NCI-H146 (cell line): ENCODE measurements around the gene ARMH4.

Experiments
- DNase-seq: peaks from one replicate; lab custom pipeline; 2025; lab: John Stamatoyannopoulos, UW

ARMH4 gene

DNA sequence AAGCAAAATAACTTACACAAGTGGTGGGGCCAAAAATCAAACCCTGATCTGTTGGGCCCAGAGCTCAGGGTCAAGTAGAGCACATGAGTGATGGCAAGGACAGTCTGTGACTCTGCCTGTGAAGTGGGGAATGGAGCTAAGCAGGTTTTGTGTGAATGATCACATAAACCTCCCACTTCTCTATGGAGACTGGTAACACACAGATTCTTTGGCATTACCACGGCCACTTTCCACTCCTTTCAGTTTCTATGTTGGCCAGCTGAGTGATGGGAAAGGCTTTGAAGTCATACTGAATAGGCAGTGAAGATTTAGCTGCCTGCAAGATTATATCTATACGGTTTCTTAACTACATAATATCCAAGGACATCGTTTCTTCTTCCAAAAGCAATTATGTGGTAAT, 97.9 kb downstream of the ARMH4 start:
- no peak for DNase-seq

DNA sequence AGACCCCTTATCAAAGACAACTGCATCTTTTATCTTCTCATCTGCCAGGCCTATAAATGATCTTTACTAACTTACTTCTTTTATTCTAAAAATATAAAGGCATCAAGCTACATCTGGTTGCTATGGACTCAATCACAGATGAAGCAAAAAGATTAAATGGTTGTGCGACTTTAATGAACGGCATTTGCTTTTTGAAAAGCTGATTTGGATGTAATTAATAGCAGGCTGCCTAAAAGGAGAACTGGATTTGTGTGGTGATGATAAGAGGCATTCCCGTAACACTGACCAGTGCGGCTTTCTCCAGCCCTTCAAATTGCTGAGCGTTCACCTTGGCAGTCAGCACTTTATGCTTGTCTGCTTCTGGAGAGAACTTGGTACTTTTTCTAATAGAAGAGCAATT, 103.8 kb downstream of the ARMH4 start:
- DNase-seq = no peak

DNA sequence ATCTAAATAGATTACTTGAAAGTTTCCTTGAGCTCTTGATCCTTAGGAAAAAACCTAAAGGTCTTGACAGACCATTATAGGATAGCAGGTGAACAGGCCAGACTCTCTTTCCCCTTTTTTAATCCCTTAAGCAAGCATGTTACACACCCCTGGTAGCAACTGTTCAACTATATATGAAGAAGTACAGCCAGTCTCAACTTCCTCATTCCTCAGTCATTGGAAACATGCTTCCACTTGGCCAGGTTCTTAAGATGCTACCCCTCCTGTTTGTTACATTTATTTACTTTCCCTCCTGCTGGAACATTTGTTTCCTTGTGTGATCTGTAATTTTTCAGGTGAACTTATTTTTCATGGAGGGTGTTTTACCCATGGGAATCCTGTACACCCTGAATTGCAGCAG, 124.1 kb downstream of the ARMH4 start:
- DNase-seq = no peak

- DNase-seq = no peak
These were observed 125.0 kb downstream of the ARMH4 start for GRCh38 chr14:58026967-58027366.

DNA sequence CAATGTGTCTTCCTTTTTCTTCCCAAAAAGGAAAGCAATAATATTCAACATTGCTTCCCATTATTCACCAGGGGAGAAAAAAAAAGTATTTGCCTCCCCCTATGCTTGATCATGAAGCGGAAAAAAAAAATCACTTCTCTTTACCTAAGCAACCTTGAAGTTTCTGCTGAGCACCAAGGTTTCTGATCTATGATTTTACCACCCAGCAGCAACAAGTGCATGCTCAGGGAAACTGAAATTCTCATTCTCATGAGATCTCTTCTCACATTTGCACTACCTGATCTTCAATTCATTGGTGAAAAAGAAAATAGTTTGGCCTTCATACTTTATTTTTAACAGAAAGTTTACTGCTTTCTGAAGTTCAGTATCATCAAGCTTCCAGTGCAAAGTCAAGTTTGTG, 125.8 kb downstream of the ARMH4 start:
- no peak for DNase-seq

DNA sequence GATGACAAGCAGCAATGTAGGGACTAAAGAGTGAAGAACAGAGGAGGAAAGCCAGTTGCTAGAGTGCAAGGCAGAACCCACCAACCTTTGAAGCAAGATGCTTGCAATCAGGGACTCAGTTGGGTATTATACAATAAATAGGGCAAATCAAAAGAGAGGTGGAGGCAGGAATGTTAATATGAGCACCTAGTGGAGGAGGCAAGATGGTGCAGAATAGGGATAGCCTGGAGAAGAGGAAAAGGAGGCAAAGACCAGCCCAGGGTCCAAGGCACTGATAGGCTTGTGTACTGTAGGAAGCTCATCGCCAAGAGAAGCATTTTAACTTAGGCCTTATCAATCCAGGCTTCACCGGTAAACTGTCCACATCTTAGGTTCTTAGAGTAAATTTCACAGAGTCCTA, 137.2 kb downstream of the ARMH4 start:
- no peak for DNase-seq

- no peak for DNase-seq
These were observed 149.4 kb downstream of the ARMH4 start for GRCh38 chr14:58002618-58003017.

- no peak for DNase-seq
These were observed 152.0 kb downstream of the ARMH4 start for GRCh38 chr14:57999979-58000378.

GRCh38 chr14:57999471-57999870, 152.5 kb downstream of the ARMH4 start:
- DNase-seq = no peak

DNA sequence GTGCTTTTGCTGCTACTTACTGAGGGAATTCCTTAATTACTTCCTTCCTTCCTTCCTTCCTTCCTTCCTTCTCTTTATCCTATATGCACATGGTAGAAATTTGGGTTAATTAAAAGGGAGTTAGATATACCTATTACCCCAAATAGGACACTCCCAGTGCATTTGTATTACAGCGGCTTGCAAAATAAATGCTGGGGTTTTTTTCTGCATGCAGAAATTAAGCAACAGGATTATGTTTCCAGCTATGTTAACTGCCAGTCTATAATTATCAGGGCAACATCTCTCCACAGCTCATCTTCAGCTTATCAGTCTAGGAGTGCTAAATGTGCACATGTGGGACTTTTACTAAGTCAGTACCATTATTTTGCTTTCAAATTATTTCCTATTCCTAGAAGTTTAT, 153.2 kb downstream of the ARMH4 start:
- DNase-seq = no peak

DNA sequence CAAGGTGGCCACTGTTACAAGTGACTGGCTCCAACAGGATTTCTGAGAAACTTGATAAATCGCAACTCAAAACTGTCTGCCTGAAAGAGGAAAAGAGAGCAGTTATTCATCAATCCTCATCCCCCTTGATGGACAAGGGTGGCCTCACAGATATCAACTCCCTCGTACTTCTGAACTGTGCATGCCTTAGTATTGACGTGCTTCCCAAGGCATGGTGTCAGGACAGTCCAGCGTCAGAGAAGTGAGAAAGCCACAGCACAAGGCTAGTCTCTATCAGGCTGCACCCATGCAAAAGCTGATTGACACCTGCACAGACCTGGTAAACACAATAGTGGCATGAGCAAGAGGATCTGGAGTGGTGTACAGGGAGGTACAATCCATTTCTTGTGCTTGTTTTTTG, 160.7 kb downstream of the ARMH4 start:
- DNase-seq = no peak

DNA sequence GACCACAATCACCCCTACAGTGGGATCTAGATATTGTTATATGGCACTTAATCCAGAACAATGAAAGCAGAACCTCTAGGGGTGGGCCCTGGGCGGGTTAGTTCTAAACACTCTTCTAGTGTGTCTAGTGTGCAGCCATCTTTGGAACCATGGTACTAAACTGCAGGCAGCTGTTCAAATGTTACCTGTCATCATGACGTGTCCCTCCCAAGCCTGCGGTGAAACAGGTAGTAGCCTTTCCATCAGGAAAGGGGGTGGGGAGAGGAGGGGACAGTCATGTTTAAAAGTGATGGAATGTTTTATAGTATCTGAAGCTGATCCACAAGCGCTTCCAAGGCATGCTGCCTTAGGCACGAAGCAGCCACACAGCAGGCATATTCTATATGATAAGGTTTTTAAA, 163.6 kb downstream of the ARMH4 start:
- no peak for DNase-seq

DNA sequence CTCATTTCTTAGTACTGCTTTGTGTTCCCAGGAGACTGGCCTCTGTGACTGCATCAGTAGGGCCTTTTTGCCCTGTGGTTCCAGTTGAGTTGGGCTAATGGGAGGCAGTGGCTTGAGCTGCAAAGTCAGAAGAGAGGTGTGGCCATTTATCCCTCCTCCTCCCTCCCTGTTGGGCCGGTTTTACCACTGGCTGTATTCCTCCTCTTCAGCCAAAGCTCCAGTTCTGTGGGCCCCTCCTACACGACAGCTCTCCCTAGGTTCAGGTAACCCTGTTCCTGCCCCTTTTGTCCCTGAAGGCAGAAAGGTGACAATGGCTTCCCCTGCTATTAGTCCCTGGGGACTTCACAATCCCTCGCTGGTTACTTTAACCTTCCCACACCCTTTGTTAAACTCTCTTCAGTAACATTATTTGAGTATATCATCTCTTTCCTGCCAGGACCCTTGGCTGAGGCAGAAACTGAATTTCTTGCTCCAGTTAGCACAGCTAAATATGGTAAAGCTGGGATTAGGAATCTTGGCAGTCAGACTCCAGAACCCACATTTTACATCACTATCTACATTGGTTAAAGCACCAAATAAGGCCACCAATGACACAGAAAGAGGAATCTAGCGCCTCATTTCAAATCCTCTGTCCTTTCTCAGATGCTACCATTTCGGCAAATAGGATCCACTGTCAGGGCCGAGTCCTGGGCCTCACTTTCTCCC, 164.3 kb downstream of the ARMH4 start:
- DNase-seq = no peak

GRCh38 chr14:57987051-57987450, 165.0 kb downstream of the ARMH4 start:
- DNase-seq = no peak

DNA sequence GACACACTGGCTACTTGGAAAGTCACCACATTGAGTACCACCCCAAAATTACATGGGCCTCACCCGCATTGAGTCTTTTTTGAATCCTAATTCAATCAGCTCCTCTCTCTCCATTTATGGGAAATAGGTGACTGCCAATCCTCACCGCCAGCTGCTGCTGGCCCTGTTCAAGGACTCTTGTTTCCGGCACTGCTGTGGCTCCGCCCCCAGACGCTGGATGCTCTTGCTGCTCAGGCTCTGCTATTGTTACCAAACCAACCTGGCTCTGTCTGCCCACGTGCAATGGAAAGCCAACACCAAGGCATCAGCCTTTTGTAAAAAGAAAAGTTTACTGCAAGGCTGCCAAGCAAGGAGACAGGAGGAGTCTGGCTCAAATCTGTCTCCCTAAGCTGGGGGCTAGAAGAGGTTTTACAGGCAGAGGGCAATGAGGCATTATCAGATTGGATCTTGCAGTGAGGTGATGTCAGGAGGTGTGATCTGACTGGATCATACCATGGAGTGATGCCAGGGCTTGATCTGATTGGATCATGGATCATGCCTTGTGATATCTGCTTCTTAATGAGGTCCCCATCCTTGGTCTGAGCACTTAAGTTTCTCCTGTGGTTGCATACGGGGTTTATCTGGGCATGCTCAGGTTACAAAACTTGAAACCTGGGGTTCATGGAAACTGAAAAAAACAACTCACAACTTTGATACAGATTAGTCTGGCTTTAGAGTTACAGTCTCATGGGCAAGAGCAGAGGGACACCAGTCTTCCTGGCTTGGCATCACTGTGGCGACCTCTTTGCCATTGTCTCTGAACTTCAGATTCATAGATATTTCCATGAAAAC, 169.0 kb downstream of the ARMH4 start:
- peak; percentile 13 for DNase-seq

- DNase-seq = no peak
These were observed 170.0 kb downstream of the ARMH4 start for GRCh38 chr14:57981817-57982560.

GRCh38 chr14:57979376-57980048, 172.5 kb downstream of the ARMH4 start:
- no peak for DNase-seq

GRCh38 chr14:57976701-57977100, 175.3 kb downstream of the ARMH4 start:
- DNase-seq = no peak

DNA sequence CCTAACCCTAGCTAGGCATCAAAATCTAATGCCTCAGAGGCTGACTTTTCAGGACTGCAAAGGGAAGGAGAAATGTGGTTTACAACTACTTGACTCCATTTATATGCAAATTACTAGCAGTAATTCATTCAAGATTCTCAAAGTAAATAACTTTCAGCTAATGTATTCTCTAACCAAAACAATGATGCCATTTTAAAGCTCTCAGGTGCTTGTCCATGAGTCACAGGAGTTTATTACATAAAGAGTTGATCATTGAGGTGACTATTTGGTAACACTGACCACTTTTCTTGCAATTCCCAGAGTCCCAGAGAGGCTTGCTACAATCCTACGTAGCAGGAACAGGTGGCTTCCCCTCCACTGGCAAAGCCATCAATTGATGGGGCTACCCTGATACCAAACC, 177.1 kb downstream of the ARMH4 start:
- no peak for DNase-seq

GRCh38 chr14:57970594-57970993, 181.4 kb downstream of the ARMH4 start:
- no peak for DNase-seq

- no peak for DNase-seq
These were observed 181.8 kb downstream of the ARMH4 start for GRCh38 chr14:57970175-57970574.

GRCh38 chr14:57963071-57963470, 188.9 kb downstream of the ARMH4 start:
- no peak for DNase-seq
